Glutamatergic neuron (in vitro differentiated cells): Measurements from ENCODE around the gene FARP1. TPM values are rescaled to one million over a fixed set of nuclear protein-coding genes. Genes with fewer than 3 reads are reported as not detected.

Experiments used
- DNase-seq: peaks from one replicate; pipeline ENCODE4 v3.0.0; 2022
- H3K27ac Mint-ChIP-seq: one replicate; pipeline ENCODE4 v1.8.0; 2020; ENCODE audit warnings: mild to moderate bottlenecking, mixed read lengths, inconsistent platforms; ENCODE audit not compliant: unreplicated experiment
- H3K27me3 Mint-ChIP-seq: one replicate; pipeline ENCODE4 v1.8.0; 2020; ENCODE audit warnings: mild to moderate bottlenecking, moderate library complexity, mixed read lengths, inconsistent platforms; ENCODE audit not compliant: unreplicated experiment
- H3K36me3 Mint-ChIP-seq: one replicate; pipeline ENCODE4 v1.8.0; 2020; ENCODE audit warnings: mild to moderate bottlenecking, mixed read lengths, inconsistent platforms; ENCODE audit not compliant: unreplicated experiment
- H3K4me1 Mint-ChIP-seq: one replicate; pipeline ENCODE4 v1.8.0; 2020; ENCODE audit warnings: mild to moderate bottlenecking, low read depth, mixed read lengths, inconsistent platforms; ENCODE audit not compliant: unreplicated experiment
- H3K4me3 Mint-ChIP-seq: one replicate; pipeline ENCODE4 v1.8.0; 2020; ENCODE audit warnings: mild to moderate bottlenecking, mixed read lengths, inconsistent platforms; ENCODE audit not compliant: unreplicated experiment
- H3K9me3 Mint-ChIP-seq: one replicate; pipeline ENCODE4 v1.8.0; 2020; ENCODE audit warnings: mild to moderate bottlenecking, moderate library complexity, mixed read lengths, inconsistent platforms; ENCODE audit not compliant: unreplicated experiment
- total RNA-seq: library from RNA; stranded (reverse); fragmentation: NEBNext Ultra II Directional; extraction: Animal tissue kit (Norgen Biotek cat#: 25700); gene quantifications from one replicate; pipeline ENCODE4 v1.2.1, GENCODE V29; 2021; ENCODE audit not compliant: unreplicated experiment
- TF ChIP-seq, protein P1 (sequence below): fragments of 200-600 bp; sonication (generic); IDR thresholded peaks from one replicate; pipeline ENCODE4 v1.5.0; 2021; ENCODE audit not compliant: partially characterized antibody, unreplicated experiment

The FARP1 gene
- total RNA-seq, 1 donor from 2014 or later: 233 TPM

DNA sequence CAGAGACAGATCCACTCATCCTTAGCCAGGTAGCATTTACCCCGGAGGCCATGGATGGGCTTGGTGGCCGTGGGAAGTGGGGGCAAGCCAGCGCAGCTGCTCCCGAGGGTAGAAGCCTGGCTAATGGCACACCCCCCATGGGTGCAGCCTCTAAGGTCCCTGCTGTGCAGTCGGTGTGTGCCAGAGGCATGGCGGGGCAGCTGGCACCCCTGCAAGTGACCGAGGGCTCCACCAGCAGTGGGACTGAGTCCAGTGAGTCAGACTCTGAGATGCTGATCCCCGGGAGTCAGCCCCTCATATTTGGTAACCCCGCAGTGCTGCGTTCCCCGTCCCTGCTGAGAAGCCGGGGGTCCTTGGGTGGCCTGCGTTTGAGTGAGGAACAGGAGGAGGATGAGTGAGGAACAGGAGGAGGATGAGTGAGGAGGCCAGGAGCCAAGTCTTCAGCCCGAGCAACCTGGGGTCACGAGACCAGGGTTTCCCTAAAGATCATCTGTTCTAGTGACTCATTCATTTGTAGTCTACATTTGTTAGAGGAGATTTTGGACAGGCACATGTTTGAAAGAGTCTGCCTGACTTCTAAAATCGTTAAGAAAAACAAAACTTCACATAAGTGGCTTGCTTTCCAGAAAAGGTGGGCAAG is 253.3 kb downstream of the FARP1 start:
- no peak for DNase-seq
- TF ChIP-seq, protein P1, sequence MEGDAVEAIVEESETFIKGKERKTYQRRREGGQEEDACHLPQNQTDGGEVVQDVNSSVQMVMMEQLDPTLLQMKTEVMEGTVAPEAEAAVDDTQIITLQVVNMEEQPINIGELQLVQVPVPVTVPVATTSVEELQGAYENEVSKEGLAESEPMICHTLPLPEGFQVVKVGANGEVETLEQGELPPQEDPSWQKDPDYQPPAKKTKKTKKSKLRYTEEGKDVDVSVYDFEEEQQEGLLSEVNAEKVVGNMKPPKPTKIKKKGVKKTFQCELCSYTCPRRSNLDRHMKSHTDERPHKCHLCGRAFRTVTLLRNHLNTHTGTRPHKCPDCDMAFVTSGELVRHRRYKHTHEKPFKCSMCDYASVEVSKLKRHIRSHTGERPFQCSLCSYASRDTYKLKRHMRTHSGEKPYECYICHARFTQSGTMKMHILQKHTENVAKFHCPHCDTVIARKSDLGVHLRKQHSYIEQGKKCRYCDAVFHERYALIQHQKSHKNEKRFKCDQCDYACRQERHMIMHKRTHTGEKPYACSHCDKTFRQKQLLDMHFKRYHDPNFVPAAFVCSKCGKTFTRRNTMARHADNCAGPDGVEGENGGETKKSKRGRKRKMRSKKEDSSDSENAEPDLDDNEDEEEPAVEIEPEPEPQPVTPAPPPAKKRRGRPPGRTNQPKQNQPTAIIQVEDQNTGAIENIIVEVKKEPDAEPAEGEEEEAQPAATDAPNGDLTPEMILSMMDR: no peak
- no peaks in the 10 kb centered on the region for H3K9me3 Mint-ChIP-seq
- H3K4me1 Mint-ChIP-seq: peaks cover 11% of the 10 kb centered on the region
- no peaks in the 10 kb centered on the region for H3K36me3 Mint-ChIP-seq
- no peak overlapping the region for H3K4me3 Mint-ChIP-seq
- H3K27me3 Mint-ChIP-seq: peaks cover 5% of the 10 kb centered on the region
- H3K27ac Mint-ChIP-seq: no peak overlapping the region

DNA sequence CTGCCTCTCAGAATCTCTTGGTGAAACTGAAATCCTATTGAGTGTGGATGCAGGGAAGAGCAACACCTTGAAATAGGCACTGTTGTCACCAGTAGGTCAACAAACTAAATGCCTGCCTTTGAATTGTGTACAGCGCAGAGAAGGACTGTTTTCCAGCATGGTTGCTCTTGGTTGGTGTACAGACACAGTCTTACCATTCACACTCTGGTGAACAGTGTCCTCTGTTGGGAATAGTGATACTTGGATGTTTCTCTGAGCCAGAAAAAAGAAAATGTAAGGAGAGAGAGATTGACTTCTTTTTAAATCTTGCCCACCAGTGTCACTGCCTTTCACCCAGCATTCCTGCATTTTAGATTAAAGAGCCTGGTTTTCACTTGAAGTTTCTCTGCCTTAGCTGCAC is 254.3 kb downstream of the FARP1 start:
- H3K9me3 Mint-ChIP-seq: no peaks in the 10 kb centered on the region

DNA sequence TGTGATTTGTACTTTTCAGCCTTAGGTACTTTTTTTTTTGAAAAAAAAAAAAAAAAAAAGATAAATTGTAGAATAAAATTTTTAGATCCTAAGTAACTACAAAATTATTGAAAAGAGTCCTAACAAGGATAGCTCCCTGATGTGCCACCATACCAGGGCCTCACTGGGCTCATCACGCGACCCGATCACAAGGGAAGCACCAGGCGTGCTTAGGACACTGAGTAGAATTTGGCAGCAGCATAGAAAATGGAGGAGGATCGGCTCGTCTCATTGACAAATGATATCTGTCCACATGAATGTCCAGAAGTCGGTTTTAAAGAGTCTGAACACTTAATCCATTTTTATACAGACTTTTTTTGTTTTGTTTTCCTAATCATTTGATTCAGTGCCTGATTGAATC is 255.0 kb downstream of the FARP1 start:
- Mint-ChIP-seq H3K27me3 (peaks cover 5% of the 10 kb centered on the region), H3K4me3 (no peak overlapping the region), H3K9me3 (no peaks in the 10 kb centered on the region), H3K36me3 (no peaks in the 10 kb centered on the region), H3K27ac (no peak overlapping the region), H3K4me1 (peaks cover 13% of the 10 kb centered on the region)
- no peak for DNase-seq
- TF ChIP-seq, protein P1: no peak

More for the DNA sequence above, 254.3 kb downstream of the FARP1 start:
- Mint-ChIP-seq H3K27me3 (peaks cover 5% of the 10 kb centered on the region), H3K27ac (no peak overlapping the region), H3K4me1 (peaks cover 13% of the 10 kb centered on the region), H3K4me3 (no peak overlapping the region), H3K36me3 (no peaks in the 10 kb centered on the region)
- TF ChIP-seq, protein P1: no peak
- no peak for DNase-seq

DNA sequence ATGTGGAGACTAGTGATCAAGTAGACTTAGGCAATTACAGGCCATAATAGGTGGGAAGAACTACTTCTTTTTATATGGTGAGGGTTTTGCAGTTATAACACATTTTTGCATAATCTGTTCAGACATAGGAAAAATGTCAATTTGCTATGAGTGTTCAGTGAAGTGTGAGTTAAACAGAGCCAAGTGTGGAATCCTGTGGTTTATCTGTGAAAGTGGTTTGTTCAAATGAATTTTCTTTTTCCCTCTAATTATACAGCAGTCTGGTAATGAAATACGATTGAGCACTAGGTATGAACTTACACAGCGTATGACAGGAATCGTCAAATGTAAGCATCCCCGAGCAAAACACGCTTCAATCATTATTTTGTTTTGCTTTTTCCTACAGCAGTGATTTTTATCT is 255.7 kb downstream of the FARP1 start:
- H3K27me3 Mint-ChIP-seq: peaks cover 5% of the 10 kb centered on the region
- no peak overlapping the region for H3K27ac Mint-ChIP-seq
- no peaks in the 10 kb centered on the region for H3K36me3 Mint-ChIP-seq
- peaks cover 13% of the 10 kb centered on the region for H3K4me1 Mint-ChIP-seq
- DNase-seq: no peak
- H3K4me3 Mint-ChIP-seq: no peak overlapping the region
- no peaks in the 10 kb centered on the region for H3K9me3 Mint-ChIP-seq
- TF ChIP-seq, protein P1: no peak

DNA sequence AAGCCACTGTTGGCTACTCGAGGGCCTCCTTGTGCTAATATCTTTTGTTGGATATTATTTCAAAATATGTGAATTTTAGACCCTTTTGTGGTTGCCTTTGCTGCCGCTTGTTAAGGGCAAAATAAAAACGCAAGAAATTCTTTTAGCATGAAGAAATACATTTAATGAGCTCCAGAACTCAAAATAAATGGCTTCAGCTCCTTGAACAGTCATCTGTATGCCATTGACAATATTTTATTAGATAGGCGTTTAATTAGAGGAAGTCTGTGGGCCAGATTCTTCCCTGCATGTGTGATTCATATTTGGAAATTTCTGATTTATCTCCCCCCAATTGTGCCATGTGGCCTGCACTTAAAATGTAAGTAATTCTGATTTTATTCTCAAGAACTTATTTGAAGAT is 256.9 kb downstream of the FARP1 start:
- Mint-ChIP-seq H3K27ac (no peak overlapping the region), H3K4me1 (peaks cover 13% of the 10 kb centered on the region), H3K9me3 (no peaks in the 10 kb centered on the region), H3K27me3 (peaks cover 7% of the 10 kb centered on the region), H3K4me3 (no peak overlapping the region), H3K36me3 (no peaks in the 10 kb centered on the region)
- no peak for DNase-seq
- TF ChIP-seq, protein P1: no peak
